ENCODE data around the gene SLCO4A1.

The SLCO4A1 gene

DNA sequence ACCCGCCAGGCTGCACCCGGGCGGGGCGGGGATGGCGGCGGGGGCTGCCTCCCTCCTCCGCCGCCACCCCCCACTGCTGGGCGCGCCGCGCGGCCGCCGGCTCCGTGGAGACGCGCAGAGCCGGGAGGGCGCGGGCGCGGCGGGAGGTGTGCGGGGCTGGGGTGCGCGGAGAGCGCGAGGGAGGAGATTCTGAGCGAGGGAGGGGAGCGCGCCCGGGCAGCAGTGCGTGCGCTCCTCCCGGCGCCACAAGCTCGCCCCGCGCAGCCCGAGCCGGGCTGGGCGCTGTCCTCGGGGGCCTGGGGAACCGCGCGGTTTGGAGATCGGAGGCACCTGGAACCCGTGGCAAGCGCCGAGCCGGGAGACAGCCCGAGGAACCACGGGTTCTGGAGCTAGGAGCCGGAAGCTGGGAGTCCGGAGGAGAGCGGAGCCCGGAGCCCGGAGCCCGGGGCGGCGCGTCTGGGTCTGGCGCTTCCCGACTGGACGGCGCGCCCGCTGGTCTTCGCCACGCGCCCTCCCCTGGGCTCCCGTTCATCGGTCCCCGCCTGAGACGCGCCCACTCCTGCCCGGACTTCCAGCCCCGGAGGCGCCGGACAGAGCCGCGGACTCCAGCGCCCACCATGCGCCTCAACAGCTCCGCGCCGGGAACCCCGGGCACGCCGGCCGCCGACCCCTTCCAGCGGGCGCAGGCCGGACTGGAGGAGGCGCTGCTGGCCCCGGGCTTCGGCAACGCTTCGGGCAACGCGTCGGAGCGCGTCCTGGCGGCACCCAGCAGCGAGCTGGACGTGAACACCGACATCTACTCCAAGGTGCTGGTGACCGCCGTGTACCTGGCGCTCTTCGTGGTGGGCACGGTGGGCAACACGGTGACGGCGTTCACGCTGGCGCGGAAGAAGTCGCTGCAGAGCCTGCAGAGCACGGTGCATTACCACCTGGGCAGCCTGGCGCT is 66.6 kb downstream of the SLCO4A1 start, which contains the start of gene NTSR1:
Gene NTSR1, plus strand, starts transcription at position 246 of the 946 bp plus-strand sequence. Its CDS starts 372 bp downstream, at position 618.
- Histone ChIP-seq H2BK12ac (ENCODE audit: low read length in 2 of 2) (no peak within 1 kb of the TSS), H3K4me1 (ENCODE audit: control insufficient read depth, insufficient read depth, low read depth, low read length) (peaks cover 31% of the 10 kb centered on the region), H2BK120ac (ENCODE audit: low read depth, low read length) (no peak within 1 kb of the TSS), H3K4me2 (ENCODE audit: low read length, poor library complexity, severe bottlenecking) (peak within 1 kb of the TSS; percentile 45), H4K91ac (ENCODE audit: low read length) (peak within 1 kb of the TSS; percentile 35), H3K23ac (ENCODE audit: low read length in 2 of 2) (no peak within 1 kb of the TSS), H2AFZ (ENCODE audit: low read depth, low read length) (no peak within 1 kb of the TSS), H3K27ac (ENCODE audit: low read length, poor library complexity, severe bottlenecking) (no peak within 1 kb of the TSS), H2AK5ac (ENCODE audit: low read length, severe bottlenecking) (no peak within 1 kb of the TSS), H3K14ac (ENCODE audit: low read length in 2 of 2) (no peak within 1 kb of the TSS), H3K36me3 (ENCODE audit: control insufficient read depth in 1 of 2, insufficient read depth in 2 of 2, low read depth in 1 of 2, low read length in 2 of 2) (peaks cover 0 to 4% of the 10 kb centered on the region in 2 experiments), H3K18ac (ENCODE audit: low read depth in 1 of 2, low read length in 2 of 2) (no peak within 1 kb of the TSS), H3K27me3 (ENCODE audit: control insufficient read depth in 1 of 2, insufficient read depth in 1 of 2, low read length in 2 of 2) (peaks cover 39 to 43% of the 10 kb centered on the region in 2 experiments), H3K79me1 (replicated peaks; ENCODE audit: low read length, poor library complexity, severe bottlenecking) (no peaks in the 10 kb centered on the region), H3K9me3 (ENCODE audit: control insufficient read depth, low read length) (no peaks in the 10 kb centered on the region), H3K9ac (ENCODE audit: low read length) (no peak within 1 kb of the TSS), H4K8ac (ENCODE audit: low read length) (no peak within 1 kb of the TSS), H3K4me3 (ENCODE audit: insufficient read depth in 1 of 2, low read depth in 1 of 2, low read length in 2 of 2) (peak within 1 kb of the TSS; percentile 2 to 63), H3K4ac (ENCODE audit: low read depth in 1 of 2, low read length in 2 of 2) (no peak within 1 kb of the TSS), H2BK5ac (ENCODE audit: low read depth, low read length, poor library complexity, severe bottlenecking) (no peak within 1 kb of the TSS), H2BK15ac (ENCODE audit: low read depth, poor library complexity, severe bottlenecking) (no peak within 1 kb of the TSS)
- no peak for DNase-seq
- 26% methylated on average over 75 of the region's 124 CpGs for WGBS

- no peak overlapping the region for H2AFZ ChIP-seq (ENCODE audit: low read depth, low read length)
- H3K4me1 ChIP-seq (ENCODE audit: control insufficient read depth, insufficient read depth, low read depth, low read length): peaks cover 24% of the 10 kb centered on the region
- H2BK120ac ChIP-seq (ENCODE audit: low read depth, low read length): no peak overlapping the region
- no peaks in the 10 kb centered on the region for H3K79me1 ChIP-seq (replicated peaks; ENCODE audit: low read length, poor library complexity, severe bottlenecking)
- peaks cover 44 to 47% of the 10 kb centered on the region in 2 experiments for H3K27me3 ChIP-seq (ENCODE audit: control insufficient read depth in 1 of 2, insufficient read depth in 1 of 2, low read length in 2 of 2)
- no peak overlapping the region for H4K8ac ChIP-seq (ENCODE audit: low read length)
- H3K4ac ChIP-seq (ENCODE audit: low read depth in 1 of 2, low read length in 2 of 2): no peak overlapping the region
- no peak overlapping the region for H2BK12ac ChIP-seq (ENCODE audit: low read length in 2 of 2)
- no peak overlapping the region for H3K4me2 ChIP-seq (ENCODE audit: low read length, poor library complexity, severe bottlenecking)
- 95% methylated on average over 25 of the region's 30 CpGs for WGBS
- H2BK5ac ChIP-seq (ENCODE audit: low read depth, low read length, poor library complexity, severe bottlenecking): no peak overlapping the region
- DNase-seq: no peak
- H3K14ac ChIP-seq (ENCODE audit: low read length in 2 of 2): no peak overlapping the region
- H3K4me3 ChIP-seq (ENCODE audit: insufficient read depth in 1 of 2, low read depth in 1 of 2, low read length in 2 of 2): peak overlapping the region in 1 of 2 experiments; percentile 63
- H3K9me3 ChIP-seq (ENCODE audit: control insufficient read depth, low read length): peaks cover 3% of the 10 kb centered on the region
- H3K36me3 ChIP-seq (ENCODE audit: control insufficient read depth in 1 of 2, insufficient read depth in 2 of 2, low read depth in 1 of 2, low read length in 2 of 2): peaks cover 0 to 4% of the 10 kb centered on the region in 2 experiments
- H4K91ac ChIP-seq (ENCODE audit: low read length): peak overlapping the region; percentile 35
- no peak overlapping the region for H3K23ac ChIP-seq (ENCODE audit: low read length in 2 of 2)
- H2AK5ac ChIP-seq (ENCODE audit: low read length, severe bottlenecking): no peak overlapping the region
- no peak overlapping the region for H3K9ac ChIP-seq (ENCODE audit: low read length)
- no peak overlapping the region for H3K27ac ChIP-seq (ENCODE audit: low read length, poor library complexity, severe bottlenecking)
- H3K18ac ChIP-seq (ENCODE audit: low read depth in 1 of 2, low read length in 2 of 2): no peak overlapping the region
- no peak overlapping the region for H2BK15ac ChIP-seq (ENCODE audit: low read depth, poor library complexity, severe bottlenecking)
Measured at GRCh38 chr20:62709537-62709905, 67.2 kb downstream of the SLCO4A1 start.

DNA sequence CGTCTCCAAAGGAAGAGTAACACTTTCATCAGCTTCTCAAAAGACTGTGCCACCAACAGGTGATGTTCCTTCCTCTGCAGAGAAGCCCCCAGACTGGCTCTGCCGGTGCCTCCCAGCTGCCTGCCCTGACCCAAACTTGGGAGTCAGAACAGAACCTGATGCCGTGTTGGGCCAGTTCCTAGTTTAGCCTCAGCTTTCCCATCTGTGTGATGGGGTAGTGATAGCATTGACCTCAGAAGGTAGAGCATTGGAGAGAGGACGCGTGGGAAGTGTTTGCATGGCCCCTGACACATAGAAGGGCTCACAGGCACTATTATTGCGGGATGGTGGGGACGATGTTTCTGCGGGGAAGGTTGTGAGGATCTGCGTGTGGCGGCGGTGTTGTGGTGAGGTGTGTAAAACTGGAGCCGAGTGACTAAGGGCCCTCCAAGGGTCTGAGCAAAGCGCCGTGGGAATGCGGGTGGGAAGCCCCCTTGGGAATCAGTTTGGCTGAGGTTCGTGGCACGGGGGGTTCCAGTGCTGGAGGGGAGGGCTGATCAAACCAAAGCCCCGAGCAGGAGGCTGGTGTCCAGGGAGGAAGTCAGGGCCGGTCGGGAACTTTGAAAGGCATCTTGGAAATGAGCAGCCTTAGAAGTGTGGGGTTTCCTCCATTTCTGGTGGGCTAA is 68.0 kb downstream of the SLCO4A1 start:
- no peak for DNase-seq
- Histone ChIP-seq H3K4me1 (ENCODE audit: control insufficient read depth, insufficient read depth, low read depth, low read length) (peaks cover 19% of the 10 kb centered on the region), H2BK12ac (ENCODE audit: low read length in 2 of 2) (no peak overlapping the region), H3K18ac (ENCODE audit: low read depth in 1 of 2, low read length in 2 of 2) (no peak overlapping the region), H3K4me2 (ENCODE audit: low read length, poor library complexity, severe bottlenecking) (no peak overlapping the region), H2BK5ac (ENCODE audit: low read depth, low read length, poor library complexity, severe bottlenecking) (no peak overlapping the region), H2AK5ac (ENCODE audit: low read length, severe bottlenecking) (no peak overlapping the region), H3K14ac (ENCODE audit: low read length in 2 of 2) (no peak overlapping the region), H3K9ac (ENCODE audit: low read length) (no peak overlapping the region), H4K91ac (ENCODE audit: low read length) (no peak overlapping the region), H3K9me3 (ENCODE audit: control insufficient read depth, low read length) (peaks cover 4% of the 10 kb centered on the region), H2AFZ (ENCODE audit: low read depth, low read length) (no peak overlapping the region), H3K4ac (ENCODE audit: low read depth in 1 of 2, low read length in 2 of 2) (no peak overlapping the region), H2BK120ac (ENCODE audit: low read depth, low read length) (no peak overlapping the region), H3K27me3 (ENCODE audit: control insufficient read depth in 1 of 2, insufficient read depth in 1 of 2, low read length in 2 of 2) (peaks cover 50 to 52% of the 10 kb centered on the region in 2 experiments), H3K23ac (ENCODE audit: low read length in 2 of 2) (no peak overlapping the region), H3K79me1 (replicated peaks; ENCODE audit: low read length, poor library complexity, severe bottlenecking) (no peaks in the 10 kb centered on the region), H3K4me3 (ENCODE audit: insufficient read depth in 1 of 2, low read depth in 1 of 2, low read length in 2 of 2) (peak overlapping the region in 1 of 2 experiments; percentile 63), H3K36me3 (ENCODE audit: control insufficient read depth in 1 of 2, insufficient read depth in 2 of 2, low read depth in 1 of 2, low read length in 2 of 2) (peaks cover 0 to 4% of the 10 kb centered on the region in 2 experiments), H2BK15ac (ENCODE audit: low read depth, poor library complexity, severe bottlenecking) (no peak overlapping the region), H4K8ac (ENCODE audit: low read length) (no peak overlapping the region), H3K27ac (ENCODE audit: low read length, poor library complexity, severe bottlenecking) (no peak overlapping the region)
- WGBS: 93% methylated on average over 18 of the region's 20 CpGs

Data from mesenchymal stem cell (in vitro differentiated cells and primary cell).